HepG2 (cell line): ENCODE data around the gene VRK3. TPM values are rescaled to one million over a fixed set of nuclear protein-coding genes. Genes with fewer than 3 reads are reported as not detected.
A peak's percentile ranks its signal among the peaks of the same experiment; 100 is the strongest.

ENCODE experiments used
- ATAC-seq: fragments of 200-7000 bp; cut with Tn5 transposase; 3 replicates; pipeline ENCODE4 v1.9.1; 2020; ENCODE audit warnings: mild to moderate bottlenecking, moderate library complexity
- BruUV-seq: library from RNA; stranded (reverse); fragments of 400-500 nt; replicated peaks from 2 replicates; lab custom pipeline; 2021; lab: Mats Ljungman, UMichigan
- CTCF ChIA-PET: fragments of 300-600 bp; formaldehyde crosslinking; extraction: SDS; loops from one replicate; lab custom pipeline; 2021; ENCODE audit warnings: low total read pairs, inconsistent platforms, low intra/inter-chr PET ratio; lab: Yijun Ruan, JAX
- POLR2A ChIA-PET: fragments of 350-600 bp; sonication (Branson Sonifier 250); formaldehyde crosslinking; loops from one replicate; lab custom pipeline; 2020; ENCODE audit warnings: antibody characterized with exemption, inconsistent platforms; lab: Yijun Ruan, JAX
- DNase-seq: peaks from one replicate; pipeline ENCODE4 v3.0.0-alpha.2; 2015; ENCODE audit warnings: low spot score
- FAIRE-seq: peaks from 3 replicates; lab custom pipeline; 2011; peaks lifted over from hg19 to GRCh38; lab: Jason Lieb, UNC
- H2AFZ ChIP-seq: one replicate; pipeline ENCODE4 v1.6.1; 2011; ENCODE audit warnings: low read length, inconsistent platforms
- H3K27ac ChIP-seq: fragments of 300-600 bp; 3 replicates; pipeline ENCODE4 v1.8.0; 2011; ENCODE audit warnings: mixed run types, mild to moderate bottlenecking, mixed read lengths, low read length, inconsistent platforms; ENCODE audit not compliant: insufficient read depth; ENCODE audit errors: extremely low read length
- H3K27me3 ChIP-seq, 2 experiments: fragments of 200-600 bp in 1 of 2; 2 replicates in 1 of 2; 3 replicates in 1 of 2; pipeline versions ENCODE4 v1.6.0 to v1.8.0; 2011; ENCODE audit warnings: low read length in 2 of 2, mild to moderate bottlenecking in 2 of 2, moderate library complexity in 2 of 2, inconsistent platforms in 1 of 2; ENCODE audit not compliant: insufficient read depth in 2 of 2, control insufficient read depth in 1 of 2
- H3K36me3 ChIP-seq, 2 experiments: fragments of 200-600 bp in 1 of 2; replicated peaks in 1 of 2; 2 replicates in 1 of 2; 3 replicates in 1 of 2; pipeline versions ENCODE4 v1.5.1 to v1.8.0; 2011; ENCODE audit warnings: low read length in 2 of 2, inconsistent platforms in 1 of 2; ENCODE audit not compliant: insufficient read depth in 2 of 2, control insufficient read depth in 1 of 2
- H3K4me1 ChIP-seq: 2 replicates; pipeline ENCODE4 v1.5.1; 2012; ENCODE audit warnings: low read length, inconsistent platforms; ENCODE audit not compliant: insufficient read depth
- H3K4me2 ChIP-seq: 2 replicates; pipeline ENCODE4 v1.6.0; 2011; ENCODE audit warnings: low read depth, low read length, inconsistent platforms
- H3K4me3 ChIP-seq, 3 experiments: fragments of 200-600 bp in 1 of 3; sonication (generic), shearing (Covaris generic) in 1 of 3; replicated peaks in 1 of 3; 2 replicates each; pipeline ENCODE4 v1.5.1; 2011 to 2016; ENCODE audit warnings: low read length in 3 of 3, inconsistent platforms in 2 of 3, low read depth in 2 of 3, mild to moderate bottlenecking in 2 of 3, control low read depth in 1 of 3, mixed read lengths in 1 of 3; ENCODE audit not compliant: insufficient read depth in 1 of 3
- H3K79me2 ChIP-seq: one replicate; pipeline ENCODE4 v1.6.1; 2011; ENCODE audit warnings: low read length, inconsistent platforms; ENCODE audit not compliant: insufficient read depth
- H3K9ac ChIP-seq: 2 replicates; pipeline ENCODE4 v1.6.0; 2011; ENCODE audit warnings: mild to moderate bottlenecking, low read depth, low read length, inconsistent platforms; ENCODE audit not compliant: insufficient read depth
- H3K9me3 ChIP-seq: 2 replicates; pipeline ENCODE4 v1.5.1; 2012; ENCODE audit warnings: mild to moderate bottlenecking, low read length
- H4K20me1 ChIP-seq: 2 replicates; pipeline ENCODE4 v1.6.0; 2011; ENCODE audit warnings: inconsistent platforms, mild to moderate bottlenecking, low read length, moderate library complexity; ENCODE audit not compliant: insufficient read depth
- CBX2 ChIP-seq, 2 experiments: fragments of 200-600 bp in 1 of 2; sonication (generic); formaldehyde crosslinking in 1 of 2; IDR thresholded peaks; 2 replicates each; pipeline versions ENCODE4 v1.7.0 to v1.8.1; 2018 to 2022; ENCODE audit warnings: low read depth in 2 of 2, low read length in 1 of 2, mild to moderate bottlenecking in 1 of 2, missing genetic modification reagents in 1 of 2
- CEBPB ChIP-seq: IDR thresholded peaks from 2 replicates; pipeline ENCODE4 v1.6.1; 2011; ENCODE audit warnings: low read depth, low read length, improper control_type of control experiment, borderline replicate concordance
- FOXP4 ChIP-seq: sonication (generic); formaldehyde crosslinking; IDR thresholded peaks from 2 replicates; pipeline ENCODE4 v1.4.0; 2020; ENCODE audit warnings: missing genetic modification reagents
- HNRNPUL1 ChIP-seq: fragments of 200-400 bp; formaldehyde crosslinking; IDR thresholded peaks from 2 replicates; pipeline ENCODE4 v1.6.1; 2017; ENCODE audit warnings: low read depth, mild to moderate bottlenecking, low read length, moderate library complexity
- MLXIP ChIP-seq: sonication (generic); formaldehyde crosslinking; IDR thresholded peaks from 2 replicates; pipeline ENCODE4 v1.9.0; 2021; ENCODE audit warnings: missing genetic modification reagents, borderline replicate concordance
- WGBS: methylation state at CpG from one replicate; pipeline ENCODE4 v1.1.6; 2017; ENCODE audit warnings: low lambda C conversion rate; 5-methylcytosine and 5-hydroxymethylcytosine counted together
- in situ Hi-C: cut with HindIII; loops from 2 replicates; pipeline ENCODE4 v1.10.0; 2017; ENCODE audit warnings: low pct_unique_long_range_greater_than_20kb; ENCODE audit not compliant: extremely low pct_ligation_motif_present
- intact Hi-C: fragments of 100-400 bp; cut with micrococcal nuclease; formaldehyde crosslinking; loops from one replicate; pipeline ENCODE4 v1.10.0; 2022; ENCODE audit not compliant: unreplicated experiment
- polyA plus RNA-seq, 8 experiments: library from polyadenylated mRNA; depleted of rRNA in 3 of 8; stranded (reverse) in 7 of 8; unstranded in 1 of 8; fragments of >200 nt; fragmentation: Illumina TruSeq in 4 of 8; extraction: Trizol in 4 of 8; gene quantifications; 2 replicates each; pipeline versions ENCODE4 v1.2.1 to v1.2.3, GENCODE V29; 2011 to 2016; ENCODE audit warnings: low read depth in 4 of 8, missing spikeins in 1 of 8, mixed read lengths in 1 of 8; ENCODE audit not compliant: insufficient read depth in 1 of 8
- total RNA-seq, 5 experiments: library from RNA; depleted of rRNA; stranded (reverse); fragments of >200 nt; fragmentation: Illumina TruSeq; extraction: Trizol; gene quantifications; 2 replicates each; pipeline ENCODE4 v1.2.3, GENCODE V29; 2016; ENCODE audit warnings: low read depth in 1 of 5
- TF ChIP-seq, protein P1 (sequence below): sonication (generic); formaldehyde crosslinking; IDR thresholded peaks from 2 replicates; pipeline ENCODE4 v1.8.1; 2023; ENCODE audit warnings: missing genetic modification reagents, mild to moderate bottlenecking, borderline replicate concordance
- TF ChIP-seq, protein P2 (sequence below): sonication (generic); formaldehyde crosslinking; IDR thresholded peaks from 2 replicates; pipeline ENCODE4 v1.4.0; 2020; ENCODE audit warnings: missing genetic modification reagents

VRK3 gene
- total and polyA plus RNA-seq, 2 of the 13 experiments (the other 11 are each of a cell fraction or from before 2014, with no cell fraction given) = 23.8 to 28.3 TPM

DNA sequence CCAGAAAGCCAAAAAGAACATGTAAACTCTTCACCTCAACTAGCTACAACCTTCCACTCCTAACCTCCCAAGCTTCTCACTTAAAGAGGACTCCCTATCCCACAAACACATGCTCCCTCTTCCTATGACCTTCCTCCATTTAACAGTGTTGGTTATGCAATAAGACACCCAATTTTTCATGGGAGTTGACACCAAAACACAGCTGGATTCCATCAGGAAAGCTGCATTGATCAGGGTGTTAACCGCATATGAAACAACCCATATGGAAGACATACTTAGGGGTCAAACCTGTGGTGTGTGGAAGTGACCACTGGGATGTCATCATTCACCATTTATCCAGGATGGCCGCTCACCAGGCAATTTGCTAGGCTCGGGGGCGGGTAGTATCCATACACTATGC, 22.5 kb upstream of the VRK3 start:
- intact Hi-C loops (no loop called here), in situ Hi-C loops (no loop called here)
- ChIA-PET POLR2A (no interaction called here), CTCF (no interaction called here)
- Histone ChIP-seq H3K36me3 (peaks cover 20 to 37% of the 10 kb centered on the region in 2 experiments), H3K27ac (no peak overlapping the region), H3K4me3 (no peak overlapping the region), H3K4me2 (no peak overlapping the region), H4K20me1 (no peaks in the 10 kb centered on the region), H3K27me3 (no peaks in the 10 kb centered on the region), H2AFZ (no peak overlapping the region), H3K9ac (no peak overlapping the region), H3K9me3 (no peaks in the 10 kb centered on the region), H3K4me1 (no peaks in the 10 kb centered on the region), H3K79me2 (no peaks in the 10 kb centered on the region)
- ATAC-seq (no peak), DNase-seq (no peak), FAIRE-seq (no peak)
- TF ChIP-seq FOXP4 (no peak), CEBPB (0 out of 2 replicates have a peak, but pooled peaks have one; percentile 8), HNRNPUL1 (no peak), CBX2 (IDR thresholded peaks at IDR 0.05; ENCODE audit: low read depth, low read length) (no peak), CBX2 (CRISPR knock-in tag; IDR thresholded peaks at IDR 0.05; ENCODE audit: low read depth) (no peak), MLXIP (CRISPR knock-in tag) (no peak)
- TF ChIP-seq, protein P1, sequence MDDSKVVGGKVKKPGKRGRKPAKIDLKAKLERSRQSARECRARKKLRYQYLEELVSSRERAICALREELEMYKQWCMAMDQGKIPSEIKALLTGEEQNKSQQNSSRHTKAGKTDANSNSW (CRISPR knock-in tag) = no peak
- TF ChIP-seq, protein P2, sequence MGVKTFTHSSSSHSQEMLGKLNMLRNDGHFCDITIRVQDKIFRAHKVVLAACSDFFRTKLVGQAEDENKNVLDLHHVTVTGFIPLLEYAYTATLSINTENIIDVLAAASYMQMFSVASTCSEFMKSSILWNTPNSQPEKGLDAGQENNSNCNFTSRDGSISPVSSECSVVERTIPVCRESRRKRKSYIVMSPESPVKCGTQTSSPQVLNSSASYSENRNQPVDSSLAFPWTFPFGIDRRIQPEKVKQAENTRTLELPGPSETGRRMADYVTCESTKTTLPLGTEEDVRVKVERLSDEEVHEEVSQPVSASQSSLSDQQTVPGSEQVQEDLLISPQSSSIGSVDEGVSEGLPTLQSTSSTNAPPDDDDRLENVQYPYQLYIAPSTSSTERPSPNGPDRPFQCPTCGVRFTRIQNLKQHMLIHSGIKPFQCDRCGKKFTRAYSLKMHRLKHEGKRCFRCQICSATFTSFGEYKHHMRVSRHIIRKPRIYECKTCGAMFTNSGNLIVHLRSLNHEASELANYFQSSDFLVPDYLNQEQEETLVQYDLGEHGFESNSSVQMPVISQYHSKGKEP (CRISPR knock-in tag) = no peak
- BruUV-seq = no TSS peak
- WGBS = 100% methylated on average over 3 of the region's 4 CpGs
